ENCODE measurements around the gene ACAD11. TPM values are rescaled to one million over a fixed set of nuclear protein-coding genes. Genes with fewer than 3 reads are reported as not detected.

The ACAD11 gene
- total RNA-seq, 1 experiment from 2014 or later, result 12.6 TPM

DNA sequence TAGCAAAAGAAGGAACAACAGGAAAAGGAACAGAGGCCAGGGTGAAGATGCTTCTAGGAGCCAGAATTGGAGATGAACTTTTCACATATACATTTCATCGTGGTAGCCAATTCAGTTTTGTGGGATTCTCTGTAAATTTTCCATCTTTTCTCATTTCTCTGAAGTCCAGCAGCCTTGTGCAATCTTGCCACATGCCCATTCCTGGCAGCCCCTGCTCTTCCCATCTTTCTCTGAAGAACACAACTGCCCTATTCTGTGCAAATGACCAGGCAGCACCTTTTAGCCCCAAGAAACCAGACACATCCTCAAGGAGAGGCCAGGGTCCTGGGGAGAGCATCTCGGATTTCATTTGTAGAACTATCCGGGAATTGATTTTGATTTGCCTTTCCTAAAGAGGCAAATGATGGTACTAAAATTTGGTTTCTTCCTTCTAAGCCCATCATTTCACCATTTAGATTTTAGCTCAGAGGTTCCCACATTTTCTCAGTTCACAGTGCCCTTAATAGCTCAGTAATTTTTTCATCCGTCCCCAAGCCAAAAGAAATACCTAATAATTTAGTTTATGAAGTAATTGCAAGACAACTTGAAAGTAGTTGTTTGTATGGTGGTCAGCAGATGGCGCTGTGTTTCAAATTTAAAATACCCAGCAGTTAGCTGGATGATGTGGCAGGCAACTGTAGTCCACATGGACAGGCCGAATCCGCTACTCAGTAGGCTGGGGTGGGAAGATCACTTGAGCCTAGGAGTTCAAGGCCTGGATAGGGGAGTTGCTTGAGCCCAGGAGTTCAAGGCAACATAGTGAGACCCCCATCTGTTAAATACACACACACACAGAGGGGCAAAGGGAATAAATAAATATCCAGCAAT, 123.8 kb downstream of the ACAD11 start:
- Histone ChIP-seq H4K20me1 (ENCODE audit: insufficient read depth) (no peaks in the 10 kb centered on the region), H3K9me2 (ENCODE audit: insufficient read depth) (no peaks in the 10 kb centered on the region), H3K36me3 (ENCODE audit: control insufficient read depth in 1 of 2, insufficient read depth in 2 of 2, low read length in 2 of 2) (peaks cover 0 to 4% of the 10 kb centered on the region in 2 experiments; a peak in 1 of 4 replicates), H2AFZ (ENCODE audit: low read depth, low read length, poor library complexity, severe bottlenecking) (no peak overlapping the region), H3K79me2 (ENCODE audit: insufficient read depth, low read length) (no peaks in the 10 kb centered on the region), H3K9me3 (ENCODE audit: control insufficient read depth in 1 of 2, insufficient read depth in 1 of 2, low read depth in 1 of 2, low read length in 2 of 2) (no peaks in the 10 kb centered on the region), H3K4me1 (ENCODE audit: control insufficient read depth in 1 of 2, insufficient read depth in 2 of 2, low read length in 2 of 2) (no peaks in the 10 kb centered on the region), H3K27ac (ENCODE audit: low read depth, low read length) (no peak overlapping the region), H3K27me3 (ENCODE audit: insufficient read depth, low read length) (no peaks in the 10 kb centered on the region), H3K9ac (ENCODE audit: low read length) (no peak overlapping the region), H3K4me2 (ENCODE audit: low read length) (no peak overlapping the region), H3K4me3 (replicated peaks in 1 of 2; ENCODE audit: low read depth in 1 of 2, low read length in 2 of 2) (no peak overlapping the region)
- no TSS peak for BruUV-seq (replicated peaks)
- CTCF ChIA-PET, result interaction anchor here (0.7 to 2.0 kb wide), 17 partner anchors 9 to 187 kb away, joined by 3 to 36 read pairs (median 4); no protein-coding TSS in a partner anchor
- intact Hi-C loops (cut with micrococcal nuclease), result loop anchor here (1.0 kb wide), 1 partner anchor 106 kb away; no protein-coding TSS in a partner anchor
- POLR2A ChIA-PET, result no interaction called here
- TF ChIP-seq YY1 (IDR thresholded peaks at IDR 0.05; ENCODE audit: extremely low read depth, insufficient replicate concordance, low read depth, low read length) (no peak), FOSL1 (IDR thresholded peaks at IDR 0.05; ENCODE audit: low read depth) (no peak), POLR2AphosphoS5 (IDR thresholded peaks at IDR 0.05; ENCODE audit: low read depth, low read length) (no peak), ZNF274 (IDR thresholded peaks at IDR 0.05; ENCODE audit: low read depth, low read length) (no peak), RAD21 (IDR thresholded peaks at IDR 0.05; ENCODE audit: low read depth) (peak; percentile 66), CEBPB (IDR thresholded peaks at IDR 0.05; ENCODE audit: low read depth) (no peak), ZFX (IDR thresholded peaks at IDR 0.05) (no peak), POLR2A (IDR thresholded peaks at IDR 0.05; ENCODE audit: borderline replicate concordance, extremely low read depth, insufficient read depth, insufficient read length) (no peak)
- TF ChIP-seq, protein P1, sequence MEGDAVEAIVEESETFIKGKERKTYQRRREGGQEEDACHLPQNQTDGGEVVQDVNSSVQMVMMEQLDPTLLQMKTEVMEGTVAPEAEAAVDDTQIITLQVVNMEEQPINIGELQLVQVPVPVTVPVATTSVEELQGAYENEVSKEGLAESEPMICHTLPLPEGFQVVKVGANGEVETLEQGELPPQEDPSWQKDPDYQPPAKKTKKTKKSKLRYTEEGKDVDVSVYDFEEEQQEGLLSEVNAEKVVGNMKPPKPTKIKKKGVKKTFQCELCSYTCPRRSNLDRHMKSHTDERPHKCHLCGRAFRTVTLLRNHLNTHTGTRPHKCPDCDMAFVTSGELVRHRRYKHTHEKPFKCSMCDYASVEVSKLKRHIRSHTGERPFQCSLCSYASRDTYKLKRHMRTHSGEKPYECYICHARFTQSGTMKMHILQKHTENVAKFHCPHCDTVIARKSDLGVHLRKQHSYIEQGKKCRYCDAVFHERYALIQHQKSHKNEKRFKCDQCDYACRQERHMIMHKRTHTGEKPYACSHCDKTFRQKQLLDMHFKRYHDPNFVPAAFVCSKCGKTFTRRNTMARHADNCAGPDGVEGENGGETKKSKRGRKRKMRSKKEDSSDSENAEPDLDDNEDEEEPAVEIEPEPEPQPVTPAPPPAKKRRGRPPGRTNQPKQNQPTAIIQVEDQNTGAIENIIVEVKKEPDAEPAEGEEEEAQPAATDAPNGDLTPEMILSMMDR (IDR thresholded peaks at IDR 0.05 in 2 of 3, conservative IDR thresholded peaks at IDR 0.05 in 1 of 3; ENCODE audit: borderline replicate concordance in 1 of 3, insufficient read depth in 1 of 3, low read depth in 2 of 3, low read length in 2 of 3), result peak; percentile 50 to 69 (median 55); a peak in 5 of 6 replicates
- TF ChIP-seq, protein P2, sequence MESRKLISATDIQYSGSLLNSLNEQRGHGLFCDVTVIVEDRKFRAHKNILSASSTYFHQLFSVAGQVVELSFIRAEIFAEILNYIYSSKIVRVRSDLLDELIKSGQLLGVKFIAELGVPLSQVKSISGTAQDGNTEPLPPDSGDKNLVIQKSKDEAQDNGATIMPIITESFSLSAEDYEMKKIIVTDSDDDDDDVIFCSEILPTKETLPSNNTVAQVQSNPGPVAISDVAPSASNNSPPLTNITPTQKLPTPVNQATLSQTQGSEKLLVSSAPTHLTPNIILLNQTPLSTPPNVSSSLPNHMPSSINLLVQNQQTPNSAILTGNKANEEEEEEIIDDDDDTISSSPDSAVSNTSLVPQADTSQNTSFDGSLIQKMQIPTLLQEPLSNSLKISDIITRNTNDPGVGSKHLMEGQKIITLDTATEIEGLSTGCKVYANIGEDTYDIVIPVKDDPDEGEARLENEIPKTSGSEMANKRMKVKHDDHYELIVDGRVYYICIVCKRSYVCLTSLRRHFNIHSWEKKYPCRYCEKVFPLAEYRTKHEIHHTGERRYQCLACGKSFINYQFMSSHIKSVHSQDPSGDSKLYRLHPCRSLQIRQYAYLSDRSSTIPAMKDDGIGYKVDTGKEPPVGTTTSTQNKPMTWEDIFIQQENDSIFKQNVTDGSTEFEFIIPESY (IDR thresholded peaks at IDR 0.05; ENCODE audit: extremely low read depth, insufficient replicate concordance, low read length), result no peak
- TF ChIP-seq, protein P3, sequence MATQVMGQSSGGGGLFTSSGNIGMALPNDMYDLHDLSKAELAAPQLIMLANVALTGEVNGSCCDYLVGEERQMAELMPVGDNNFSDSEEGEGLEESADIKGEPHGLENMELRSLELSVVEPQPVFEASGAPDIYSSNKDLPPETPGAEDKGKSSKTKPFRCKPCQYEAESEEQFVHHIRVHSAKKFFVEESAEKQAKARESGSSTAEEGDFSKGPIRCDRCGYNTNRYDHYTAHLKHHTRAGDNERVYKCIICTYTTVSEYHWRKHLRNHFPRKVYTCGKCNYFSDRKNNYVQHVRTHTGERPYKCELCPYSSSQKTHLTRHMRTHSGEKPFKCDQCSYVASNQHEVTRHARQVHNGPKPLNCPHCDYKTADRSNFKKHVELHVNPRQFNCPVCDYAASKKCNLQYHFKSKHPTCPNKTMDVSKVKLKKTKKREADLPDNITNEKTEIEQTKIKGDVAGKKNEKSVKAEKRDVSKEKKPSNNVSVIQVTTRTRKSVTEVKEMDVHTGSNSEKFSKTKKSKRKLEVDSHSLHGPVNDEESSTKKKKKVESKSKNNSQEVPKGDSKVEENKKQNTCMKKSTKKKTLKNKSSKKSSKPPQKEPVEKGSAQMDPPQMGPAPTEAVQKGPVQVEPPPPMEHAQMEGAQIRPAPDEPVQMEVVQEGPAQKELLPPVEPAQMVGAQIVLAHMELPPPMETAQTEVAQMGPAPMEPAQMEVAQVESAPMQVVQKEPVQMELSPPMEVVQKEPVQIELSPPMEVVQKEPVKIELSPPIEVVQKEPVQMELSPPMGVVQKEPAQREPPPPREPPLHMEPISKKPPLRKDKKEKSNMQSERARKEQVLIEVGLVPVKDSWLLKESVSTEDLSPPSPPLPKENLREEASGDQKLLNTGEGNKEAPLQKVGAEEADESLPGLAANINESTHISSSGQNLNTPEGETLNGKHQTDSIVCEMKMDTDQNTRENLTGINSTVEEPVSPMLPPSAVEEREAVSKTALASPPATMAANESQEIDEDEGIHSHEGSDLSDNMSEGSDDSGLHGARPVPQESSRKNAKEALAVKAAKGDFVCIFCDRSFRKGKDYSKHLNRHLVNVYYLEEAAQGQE (IDR thresholded peaks at IDR 0.05; ENCODE audit: low read depth), result no peak
- TF ChIP-seq, protein P4, sequence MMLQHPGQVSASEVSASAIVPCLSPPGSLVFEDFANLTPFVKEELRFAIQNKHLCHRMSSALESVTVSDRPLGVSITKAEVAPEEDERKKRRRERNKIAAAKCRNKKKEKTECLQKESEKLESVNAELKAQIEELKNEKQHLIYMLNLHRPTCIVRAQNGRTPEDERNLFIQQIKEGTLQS (IDR thresholded peaks at IDR 0.05), result no peak
- RAD21 ChIA-PET (ENCODE audit: low non-redundant PET in 1 of 2, low total read pairs in 2 of 2, uncharacterized antibody in 2 of 2, unreplicated experiment in 2 of 2), result no interaction called here
- ATAC-seq (peak; percentile 89), DNase-seq (ENCODE audit: low read depth, low spot score) (peak; percentile 46)

Data from HCT116 (cell line).